Suppressor macrophage treated with lipopolysaccharide for 4 hours (primary cell): ENCODE results near the gene REC114.

Experiments used
- DNase-seq: peaks from one replicate; pipeline ENCODE4 v3.0.0-alpha.2; 2020

The REC114 gene

GRCh38 chr15:73608941-73609340 lies 166.0 kb downstream of the REC114 start:
- peak; percentile 67 for DNase-seq
